ENCODE measurements around the gene ETFA.

The ETFA gene

GRCh38 chr15:76191539-76192244 lies 119.6 kb downstream of the ETFA start:
- Histone ChIP-seq H3K4me3 (ENCODE audit: extremely low read depth, insufficient read depth, low read length, poor library complexity, severe bottlenecking) (no peak overlapping the region), H3K4me1 (ENCODE audit: control insufficient read depth, insufficient read depth, low read length, poor library complexity, severe bottlenecking) (peaks cover 18% of the 10 kb centered on the region), H3K9me3 (ENCODE audit: control insufficient read depth, low read length) (no peaks in the 10 kb centered on the region), H3K36me3 (ENCODE audit: control insufficient read depth, insufficient read depth, low read length) (no peaks in the 10 kb centered on the region), H3K27ac (ENCODE audit: low read depth, low read length, severe bottlenecking) (no peak overlapping the region)
- WGBS, 2 experiments (ENCODE audit: insufficient coverage in 2 of 2), result 93% methylated on average over 52 to 55 of the region's 55 CpGs

DNA sequence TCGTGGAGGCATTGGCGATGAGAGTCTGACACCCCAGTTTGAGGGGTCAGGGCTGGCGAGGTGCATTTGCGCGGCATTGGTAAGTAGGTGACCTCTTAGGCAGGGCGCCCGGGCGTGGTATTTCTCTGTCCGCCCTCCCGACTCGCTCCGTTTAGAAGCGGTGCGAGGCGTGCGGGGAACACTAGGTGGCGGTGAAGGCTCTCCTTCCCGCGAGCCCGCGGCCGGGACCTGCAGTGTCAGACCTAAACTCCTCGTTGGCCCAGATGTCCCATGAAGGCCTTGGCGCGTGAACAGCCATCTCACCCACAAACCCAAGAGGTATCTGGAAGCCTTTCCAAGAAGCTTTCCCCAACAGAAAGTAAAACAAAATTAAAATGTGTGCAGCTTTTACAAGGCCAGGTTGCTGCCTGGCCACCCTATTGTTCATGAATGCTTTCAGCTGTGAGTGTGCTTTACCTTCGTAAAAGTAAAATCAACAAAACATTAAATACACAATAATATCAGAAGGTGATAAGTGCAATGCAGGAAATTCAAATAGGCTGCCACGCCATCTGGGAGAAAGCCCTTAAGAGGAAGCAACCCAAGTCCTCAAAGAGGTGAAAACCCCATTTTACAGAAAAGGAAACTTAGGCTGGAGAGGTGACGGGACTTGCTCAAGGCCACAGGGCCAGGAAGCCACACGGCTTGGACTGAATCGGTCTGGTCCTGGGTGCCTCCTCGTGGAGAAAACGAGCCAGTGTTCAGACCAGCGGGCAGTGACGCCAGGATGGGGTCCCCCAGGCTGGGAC lies 120.3 kb downstream of the ETFA start:
- 22 to 25% methylated on average over 31 of the region's 34 CpGs for WGBS, 2 experiments (ENCODE audit: insufficient coverage in 2 of 2)

GRCh38 chr15:76190070-76190564 lies 121.2 kb downstream of the ETFA start:
- WGBS, 2 experiments (ENCODE audit: insufficient coverage in 2 of 2), result 82 to 83% methylated on average over 6 to 12 of the region's 12 CpGs
- Histone ChIP-seq H3K36me3 (ENCODE audit: control insufficient read depth, insufficient read depth, low read length) (no peaks in the 10 kb centered on the region), H3K4me3 (ENCODE audit: extremely low read depth, insufficient read depth, low read length, poor library complexity, severe bottlenecking) (no peak overlapping the region), H3K27ac (ENCODE audit: low read depth, low read length, severe bottlenecking) (no peak overlapping the region), H3K9me3 (ENCODE audit: control insufficient read depth, low read length) (no peaks in the 10 kb centered on the region), H3K4me1 (ENCODE audit: control insufficient read depth, insufficient read depth, low read length, poor library complexity, severe bottlenecking) (peaks cover 22% of the 10 kb centered on the region)

More for the DNA sequence above, 120.3 kb downstream of the ETFA start:
- H3K4me1 ChIP-seq (ENCODE audit: control insufficient read depth, insufficient read depth, low read length, poor library complexity, severe bottlenecking), result peaks cover 20% of the 10 kb centered on the region
- H3K9me3 ChIP-seq (ENCODE audit: control insufficient read depth, low read length), result no peaks in the 10 kb centered on the region
- H3K4me3 ChIP-seq (ENCODE audit: extremely low read depth, insufficient read depth, low read length, poor library complexity, severe bottlenecking), result no peak overlapping the region
- no peaks in the 10 kb centered on the region for H3K36me3 ChIP-seq (ENCODE audit: control insufficient read depth, insufficient read depth, low read length)
- no peak overlapping the region for H3K27ac ChIP-seq (ENCODE audit: low read depth, low read length, severe bottlenecking)

- H3K27ac ChIP-seq (ENCODE audit: low read depth, low read length, severe bottlenecking), result no peak overlapping the region
- H3K4me1 ChIP-seq (ENCODE audit: control insufficient read depth, insufficient read depth, low read length, poor library complexity, severe bottlenecking), result peaks cover 21% of the 10 kb centered on the region
- no peaks in the 10 kb centered on the region for H3K36me3 ChIP-seq (ENCODE audit: control insufficient read depth, insufficient read depth, low read length)
- 85 to 98% methylated on average over 2 of the region's 2 CpGs for WGBS, 2 experiments (ENCODE audit: insufficient coverage in 2 of 2)
- no peaks in the 10 kb centered on the region for H3K9me3 ChIP-seq (ENCODE audit: control insufficient read depth, low read length)
- no peak overlapping the region for H3K4me3 ChIP-seq (ENCODE audit: extremely low read depth, insufficient read depth, low read length, poor library complexity, severe bottlenecking)
These were observed 122.2 kb downstream of the ETFA start for GRCh38 chr15:76189106-76189505.

GRCh38 chr15:76187163-76187562 lies 124.1 kb downstream of the ETFA start:
- Histone ChIP-seq H3K4me3 (ENCODE audit: extremely low read depth, insufficient read depth, low read length, poor library complexity, severe bottlenecking) (no peak overlapping the region), H3K27ac (ENCODE audit: low read depth, low read length, severe bottlenecking) (no peak overlapping the region), H3K36me3 (ENCODE audit: control insufficient read depth, insufficient read depth, low read length) (no peaks in the 10 kb centered on the region), H3K9me3 (ENCODE audit: control insufficient read depth, low read length) (no peaks in the 10 kb centered on the region), H3K4me1 (ENCODE audit: control insufficient read depth, insufficient read depth, low read length, poor library complexity, severe bottlenecking) (peaks cover 26% of the 10 kb centered on the region)
- 85 to 93% methylated on average over 3 of the region's 4 CpGs for WGBS, 2 experiments (ENCODE audit: insufficient coverage in 2 of 2)

DNA sequence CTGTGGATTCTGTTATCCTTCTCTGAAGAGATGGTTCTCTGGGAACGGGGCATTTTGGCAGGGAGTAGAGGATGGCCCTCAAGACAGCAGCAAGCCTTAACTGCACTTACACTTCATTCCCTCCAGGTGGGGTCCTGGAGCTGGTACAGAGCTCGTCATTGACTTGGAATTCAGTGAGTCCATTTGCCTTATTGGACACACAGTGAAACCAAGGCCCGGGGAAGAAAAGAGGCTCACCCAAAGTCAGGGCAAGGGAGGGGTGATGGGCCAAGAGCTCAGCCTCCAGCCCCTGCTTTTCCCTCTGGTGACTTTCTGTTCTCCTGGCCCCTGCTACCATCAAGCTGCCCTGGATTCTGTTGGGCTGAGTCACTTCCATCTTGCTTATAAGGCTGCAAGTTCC lies 125.6 kb downstream of the ETFA start:
- no peak overlapping the region for H3K4me3 ChIP-seq (ENCODE audit: extremely low read depth, insufficient read depth, low read length, poor library complexity, severe bottlenecking)
- H3K27ac ChIP-seq (ENCODE audit: low read depth, low read length, severe bottlenecking), result peak overlapping the region; percentile 51
- no peaks in the 10 kb centered on the region for H3K36me3 ChIP-seq (ENCODE audit: control insufficient read depth, insufficient read depth, low read length)
- no peaks in the 10 kb centered on the region for H3K9me3 ChIP-seq (ENCODE audit: control insufficient read depth, low read length)
- H3K4me1 ChIP-seq (ENCODE audit: control insufficient read depth, insufficient read depth, low read length, poor library complexity, severe bottlenecking), result peaks cover 30% of the 10 kb centered on the region
- 56 to 57% methylated on average over 2 of the region's 3 CpGs for WGBS, 2 experiments (ENCODE audit: insufficient coverage in 2 of 2)

GRCh38 chr15:76184650-76185035 lies 126.6 kb downstream of the ETFA start:
- 85% methylated on average over 13 of the region's 13 CpGs for WGBS, 2 experiments (ENCODE audit: insufficient coverage in 2 of 2)
- Histone ChIP-seq H3K9me3 (ENCODE audit: control insufficient read depth, low read length) (no peaks in the 10 kb centered on the region), H3K36me3 (ENCODE audit: control insufficient read depth, insufficient read depth, low read length) (no peaks in the 10 kb centered on the region)

DNA sequence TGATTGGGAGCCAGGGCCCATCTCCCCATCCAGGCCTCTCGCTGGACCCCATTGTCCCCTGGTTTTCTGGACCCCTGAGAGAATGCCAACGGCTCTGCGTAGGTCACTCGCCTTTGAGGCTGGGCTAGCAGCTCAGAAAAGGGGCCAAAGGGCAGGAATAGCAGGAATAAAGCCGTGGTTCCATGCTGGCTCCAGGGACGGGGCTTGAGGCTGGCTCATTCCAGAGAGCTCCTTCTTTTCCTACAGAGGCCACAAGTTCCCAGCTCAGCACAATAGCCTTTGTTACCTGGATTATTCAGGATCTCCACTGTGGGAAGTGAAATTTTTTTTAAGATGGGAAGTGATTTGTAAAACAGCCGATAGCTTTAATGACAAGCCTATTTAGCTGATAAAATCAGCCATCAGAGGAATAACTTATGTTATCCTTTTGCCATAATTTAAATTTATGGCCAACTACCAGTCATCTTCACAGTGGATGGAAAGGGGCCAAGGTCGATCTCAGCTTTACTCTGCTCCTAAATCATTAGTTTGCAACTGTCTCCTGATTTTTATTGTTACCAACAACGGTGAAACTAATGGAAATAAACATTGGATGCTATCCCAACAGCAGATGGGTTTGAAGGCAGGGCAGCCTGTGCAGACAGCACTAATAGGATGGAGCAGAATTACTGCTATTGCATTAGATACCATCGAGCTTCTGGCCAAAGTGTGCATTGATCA lies 127.2 kb downstream of the ETFA start:
- Histone ChIP-seq H3K4me1 (ENCODE audit: control insufficient read depth, insufficient read depth, low read length, poor library complexity, severe bottlenecking) (peaks cover 30% of the 10 kb centered on the region), H3K9me3 (ENCODE audit: control insufficient read depth, low read length) (no peaks in the 10 kb centered on the region), H3K36me3 (ENCODE audit: control insufficient read depth, insufficient read depth, low read length) (no peaks in the 10 kb centered on the region), H3K4me3 (ENCODE audit: extremely low read depth, insufficient read depth, low read length, poor library complexity, severe bottlenecking) (no peak overlapping the region), H3K27ac (ENCODE audit: low read depth, low read length, severe bottlenecking) (no peak overlapping the region)
- WGBS, 2 experiments (ENCODE audit: insufficient coverage in 2 of 2), result 74 to 90% methylated on average over 7 to 9 of the region's 10 CpGs

More at GRCh38 chr15:76184650-76185035, 126.6 kb downstream of the ETFA start:
- Histone ChIP-seq H3K4me1 (ENCODE audit: control insufficient read depth, insufficient read depth, low read length, poor library complexity, severe bottlenecking) (peaks cover 30% of the 10 kb centered on the region), H3K4me3 (ENCODE audit: extremely low read depth, insufficient read depth, low read length, poor library complexity, severe bottlenecking) (no peak overlapping the region), H3K27ac (ENCODE audit: low read depth, low read length, severe bottlenecking) (peak overlapping the region; percentile 29)

- Histone ChIP-seq H3K36me3 (ENCODE audit: control insufficient read depth, insufficient read depth, low read length) (no peaks in the 10 kb centered on the region), H3K4me3 (ENCODE audit: extremely low read depth, insufficient read depth, low read length, poor library complexity, severe bottlenecking) (no peak overlapping the region), H3K9me3 (ENCODE audit: control insufficient read depth, low read length) (no peaks in the 10 kb centered on the region), H3K27ac (ENCODE audit: low read depth, low read length, severe bottlenecking) (no peak overlapping the region), H3K4me1 (ENCODE audit: control insufficient read depth, insufficient read depth, low read length, poor library complexity, severe bottlenecking) (peaks cover 44% of the 10 kb centered on the region)
- 97 to 98% methylated on average over 8 of the region's 9 CpGs for WGBS, 2 experiments (ENCODE audit: insufficient coverage in 2 of 2)
These were observed 129.6 kb downstream of the ETFA start for GRCh38 chr15:76181705-76182107.

DNA sequence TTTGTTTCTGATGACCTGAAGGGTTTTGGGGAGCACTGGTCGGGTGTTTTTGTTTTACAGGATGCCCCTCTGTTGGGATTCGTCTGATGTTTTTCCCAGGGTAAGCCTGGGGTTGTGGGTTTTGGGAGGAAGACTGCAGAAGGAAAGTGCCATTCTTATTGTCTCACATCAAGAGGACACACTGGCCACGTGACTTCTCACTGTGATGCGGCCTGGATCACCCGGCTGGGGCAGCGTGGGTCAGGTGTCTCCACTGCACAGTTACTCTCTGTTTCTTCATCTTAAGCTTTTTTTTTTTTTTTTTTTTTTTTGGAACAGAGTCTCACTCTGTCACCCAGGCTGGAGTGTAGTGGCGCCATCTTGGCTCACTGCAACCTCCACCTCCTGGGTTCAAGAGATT lies 130.9 kb downstream of the ETFA start:
- H3K4me3 ChIP-seq (ENCODE audit: extremely low read depth, insufficient read depth, low read length, poor library complexity, severe bottlenecking), result no peak overlapping the region
- peaks cover 30% of the 10 kb centered on the region for H3K4me1 ChIP-seq (ENCODE audit: control insufficient read depth, insufficient read depth, low read length, poor library complexity, severe bottlenecking)
- no peaks in the 10 kb centered on the region for H3K36me3 ChIP-seq (ENCODE audit: control insufficient read depth, insufficient read depth, low read length)
- H3K27ac ChIP-seq (ENCODE audit: low read depth, low read length, severe bottlenecking), result no peak overlapping the region
- WGBS, 2 experiments (ENCODE audit: insufficient coverage in 2 of 2), result 82 to 86% methylated on average over 4 of the region's 7 CpGs
- H3K9me3 ChIP-seq (ENCODE audit: control insufficient read depth, low read length), result no peaks in the 10 kb centered on the region
